Right renal pelvis (tissue), 4 donors: ENCODE data around the gene TMEM158. TPM values are rescaled to one million over a fixed set of nuclear protein-coding genes. Genes with fewer than 3 reads are reported as not detected.

Experiments used
- DNase-seq, 4 donors: peaks; one replicate each; pipeline ENCODE4 v3.0.0-alpha.2; 2013; ENCODE audit warnings: low read depth in 4 of 4, low spot score in 3 of 4, missing footprints in 1 of 4
- polyA plus RNA-seq, 4 donors: library from polyadenylated mRNA; unstranded; fragments of 120-200 nt; gene quantifications; one replicate each; pipeline ENCODE4 v1.2.1, GENCODE V29; 2013; ENCODE audit not compliant: insufficient read length in 4 of 4

Gene TMEM158
- polyA plus RNA-seq, 4 donors, result 8.1 to 9.5 (median 8.9) TPM

- no peak for DNase-seq
Observed at GRCh38 chr3:45178183-45179023, 47.7 kb downstream of the TMEM158 start.

GRCh38 chr3:45176912-45177311 is 49.2 kb downstream of the TMEM158 start:
- no peak for DNase-seq

Other genes with a start within 250 kb of the TMEM158 start
- 10 to 100 TPM; 25.6 to 40.3 (median 29.5) TPM for gene CLEC3B, start 200.0 kb downstream of the TMEM158 start, polyA plus RNA-seq
- 1 to 10 TPM in 3 of 4 donors, under 1 TPM in 1; 0.93 to 2.0 (median 1.2) TPM for gene CDCP1, start 79.9 kb downstream of the TMEM158 start, polyA plus RNA-seq
- gene LARS2, start 162.3 kb upstream of the TMEM158 start, polyA plus RNA-seq, result 10 to 100 TPM; 28.5 to 29.4 (median 28.8) TPM